A673 (cell line): ENCODE measurements around the gene ZFPM1. TPM values are rescaled to one million over a fixed set of nuclear protein-coding genes. Genes with fewer than 3 reads are reported as not detected.

Experiments
- BruUV-seq: library from RNA; stranded (reverse); fragments of 400-500 nt; replicated peaks from 2 replicates; lab custom pipeline; 2021; lab: Mats Ljungman, UMichigan
- CTCF ChIA-PET: fragments of 300-600 bp; sonication (Branson Sonifier 250); formaldehyde crosslinking; loops from one replicate; lab custom pipeline; 2022; ENCODE audit warnings: antibody characterized with exemption; lab: Charles Lee
- POLR2A ChIA-PET: fragments of 300-600 bp; sonication (Branson Sonifier 250); formaldehyde crosslinking; loops from one replicate; lab custom pipeline; 2022; ENCODE audit warnings: antibody characterized with exemption; ENCODE audit not compliant: low non-redundant PET; lab: Charles Lee
- DNase-seq: peaks from one replicate; pipeline ENCODE4 v3.0.0-alpha.2; 2015; ENCODE audit warnings: low spot score
- H3K27ac ChIP-seq: fragments of 200-600 bp; sonication (generic); 2 replicates; pipeline ENCODE4 v1.5.1; 2016; ENCODE audit warnings: mixed run types, low read depth, mild to moderate bottlenecking, mixed read lengths, antibody characterized with exemption, low read length; ENCODE audit not compliant: poor library complexity, severe bottlenecking
- H3K27me3 ChIP-seq: fragments of 200-600 bp; sonication (generic); replicated peaks from 2 replicates; pipeline ENCODE4 v1.6.1; 2017; ENCODE audit warnings: mixed run types, low read depth, mild to moderate bottlenecking, mixed read lengths, antibody characterized with exemption, low read length; ENCODE audit not compliant: insufficient read depth, poor library complexity
- H3K36me3 ChIP-seq: fragments of 200-600 bp; sonication (generic); 2 replicates; pipeline ENCODE4 v1.6.1; 2016; ENCODE audit warnings: mixed run types, mild to moderate bottlenecking, mixed read lengths, antibody characterized with exemption, low read length; ENCODE audit not compliant: insufficient read depth, poor library complexity, severe bottlenecking
- H3K4me1 ChIP-seq: fragments of 200-600 bp; sonication (generic); 2 replicates; pipeline ENCODE4 v1.6.1; 2017; ENCODE audit warnings: mixed run types, mild to moderate bottlenecking, mixed read lengths, antibody characterized with exemption, low read length; ENCODE audit not compliant: insufficient read depth, poor library complexity, severe bottlenecking
- H3K4me3 ChIP-seq: fragments of 200-600 bp; sonication (generic); 2 replicates; pipeline ENCODE4 v1.5.1; 2016; ENCODE audit warnings: low read depth, mixed run types, mild to moderate bottlenecking, mixed read lengths, low read length; ENCODE audit not compliant: poor library complexity, severe bottlenecking
- H3K9me3 ChIP-seq: fragments of 200-600 bp; sonication (generic); 2 replicates; pipeline ENCODE4 v1.6.1; 2016; ENCODE audit warnings: mixed run types, low read depth, mild to moderate bottlenecking, mixed read lengths, antibody characterized with exemption, low read length; ENCODE audit not compliant: poor library complexity, severe bottlenecking
- EZH2 ChIP-seq: fragments of 200-600 bp; sonication (generic); IDR thresholded peaks from 2 replicates; pipeline ENCODE4 v1.6.1; 2017; ENCODE audit warnings: borderline replicate concordance, low read depth, mild to moderate bottlenecking, mixed read lengths, antibody characterized with exemption, low read length; ENCODE audit not compliant: poor library complexity, severe bottlenecking
- intact Hi-C: fragments of 100-400 bp; cut with micrococcal nuclease; formaldehyde crosslinking; loops from one replicate; pipeline ENCODE4 v1.10.0; 2022; ENCODE audit not compliant: unreplicated experiment
- total RNA-seq: library from RNA; stranded (reverse); gene quantifications from 2 replicates; pipeline ENCODE4 v1.2.3, GENCODE V29; 2021
- TF ChIP-seq, protein P1 (sequence below): fragments of 300-800, 200-600 bp; sonication (generic); conservative IDR thresholded peaks from 2 replicates; pipeline ENCODE4 v1.5.1; 2017; ENCODE audit warnings: low read depth, mild to moderate bottlenecking, antibody characterized with exemption, low read length, moderate library complexity, mixed read lengths

Gene ZFPM1
- total RNA-seq, 1 experiment from 2014 or later = 5.6 TPM

DNA sequence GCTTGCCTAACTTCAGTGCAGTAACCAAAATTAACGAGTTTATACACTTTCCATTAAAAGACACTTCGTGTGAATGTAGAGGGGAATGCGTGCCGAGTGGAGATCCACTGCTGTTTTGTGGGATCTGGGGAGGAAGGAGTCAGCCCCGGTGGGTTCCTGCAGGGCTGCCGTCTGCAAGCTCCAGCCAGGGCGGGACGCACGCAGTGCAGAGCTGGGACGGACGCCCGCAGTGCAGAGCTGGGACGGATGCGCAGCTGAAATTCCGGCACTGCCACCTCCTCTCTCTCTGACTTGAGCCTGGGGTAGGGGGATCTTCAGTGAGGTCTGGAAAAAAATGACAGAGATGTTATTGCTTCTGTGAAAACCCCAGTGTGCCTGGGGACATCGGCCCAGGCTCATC lies 100.7 kb downstream of the ZFPM1 start:
- Histone ChIP-seq H3K27ac (no peak overlapping the region), H3K4me3 (no peak overlapping the region), H3K36me3 (no peaks in the 10 kb centered on the region), H3K9me3 (no peaks in the 10 kb centered on the region), H3K4me1 (no peaks in the 10 kb centered on the region), H3K27me3 (peaks cover 49% of the 10 kb centered on the region)
- intact Hi-C loops = no loop called here
- POLR2A ChIA-PET = no interaction called here
- no peak for DNase-seq
- CTCF ChIA-PET = interaction anchor here (0.6 kb wide), 1 partner anchor 436 kb away, joined by 3 read pairs; no protein-coding TSS in a partner anchor
- TF ChIP-seq, protein P1, sequence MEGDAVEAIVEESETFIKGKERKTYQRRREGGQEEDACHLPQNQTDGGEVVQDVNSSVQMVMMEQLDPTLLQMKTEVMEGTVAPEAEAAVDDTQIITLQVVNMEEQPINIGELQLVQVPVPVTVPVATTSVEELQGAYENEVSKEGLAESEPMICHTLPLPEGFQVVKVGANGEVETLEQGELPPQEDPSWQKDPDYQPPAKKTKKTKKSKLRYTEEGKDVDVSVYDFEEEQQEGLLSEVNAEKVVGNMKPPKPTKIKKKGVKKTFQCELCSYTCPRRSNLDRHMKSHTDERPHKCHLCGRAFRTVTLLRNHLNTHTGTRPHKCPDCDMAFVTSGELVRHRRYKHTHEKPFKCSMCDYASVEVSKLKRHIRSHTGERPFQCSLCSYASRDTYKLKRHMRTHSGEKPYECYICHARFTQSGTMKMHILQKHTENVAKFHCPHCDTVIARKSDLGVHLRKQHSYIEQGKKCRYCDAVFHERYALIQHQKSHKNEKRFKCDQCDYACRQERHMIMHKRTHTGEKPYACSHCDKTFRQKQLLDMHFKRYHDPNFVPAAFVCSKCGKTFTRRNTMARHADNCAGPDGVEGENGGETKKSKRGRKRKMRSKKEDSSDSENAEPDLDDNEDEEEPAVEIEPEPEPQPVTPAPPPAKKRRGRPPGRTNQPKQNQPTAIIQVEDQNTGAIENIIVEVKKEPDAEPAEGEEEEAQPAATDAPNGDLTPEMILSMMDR = no peak
- TF ChIP-seq EZH2 = no peak
- BruUV-seq = no TSS peak

DNA sequence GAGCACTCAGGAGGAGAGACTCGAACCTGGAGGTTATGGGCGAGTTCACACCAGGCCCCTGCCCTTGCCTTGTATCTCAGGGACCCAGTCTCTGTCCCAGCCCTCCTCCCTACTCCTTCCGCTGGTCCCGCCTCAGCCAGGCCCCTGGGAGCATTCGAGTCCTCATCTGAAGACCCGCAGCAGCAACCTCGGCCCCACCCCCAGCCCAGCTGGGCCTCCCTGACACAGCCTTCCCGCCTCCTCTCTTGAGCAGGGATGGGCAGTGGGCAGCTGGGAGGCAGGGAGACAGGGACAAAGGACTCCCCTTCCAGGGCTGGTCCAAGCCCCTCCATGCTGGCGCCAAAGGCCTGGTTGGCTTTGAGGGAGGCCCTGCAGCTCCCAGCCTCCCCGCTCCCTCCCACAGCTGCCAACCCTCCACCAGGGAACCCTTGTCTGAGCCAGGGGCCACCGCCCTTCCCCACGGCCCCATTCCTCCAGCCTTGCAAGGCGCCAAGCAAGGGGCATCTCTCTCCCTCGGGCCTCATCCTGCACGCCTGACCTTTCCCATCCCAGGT lies 101.7 kb downstream of the ZFPM1 start:
- CTCF ChIA-PET = no interaction called here
- TF ChIP-seq, protein P1 = no peak
- TF ChIP-seq EZH2 = no peak
- Histone ChIP-seq H3K27ac (no peak overlapping the region), H3K27me3 (peaks cover 53% of the 10 kb centered on the region), H3K36me3 (no peaks in the 10 kb centered on the region), H3K4me3 (no peak overlapping the region), H3K9me3 (no peaks in the 10 kb centered on the region), H3K4me1 (no peaks in the 10 kb centered on the region)
- POLR2A ChIA-PET = no interaction called here
- DNase-seq = no peak
- BruUV-seq = no TSS peak
- intact Hi-C loops = no loop called here

DNA sequence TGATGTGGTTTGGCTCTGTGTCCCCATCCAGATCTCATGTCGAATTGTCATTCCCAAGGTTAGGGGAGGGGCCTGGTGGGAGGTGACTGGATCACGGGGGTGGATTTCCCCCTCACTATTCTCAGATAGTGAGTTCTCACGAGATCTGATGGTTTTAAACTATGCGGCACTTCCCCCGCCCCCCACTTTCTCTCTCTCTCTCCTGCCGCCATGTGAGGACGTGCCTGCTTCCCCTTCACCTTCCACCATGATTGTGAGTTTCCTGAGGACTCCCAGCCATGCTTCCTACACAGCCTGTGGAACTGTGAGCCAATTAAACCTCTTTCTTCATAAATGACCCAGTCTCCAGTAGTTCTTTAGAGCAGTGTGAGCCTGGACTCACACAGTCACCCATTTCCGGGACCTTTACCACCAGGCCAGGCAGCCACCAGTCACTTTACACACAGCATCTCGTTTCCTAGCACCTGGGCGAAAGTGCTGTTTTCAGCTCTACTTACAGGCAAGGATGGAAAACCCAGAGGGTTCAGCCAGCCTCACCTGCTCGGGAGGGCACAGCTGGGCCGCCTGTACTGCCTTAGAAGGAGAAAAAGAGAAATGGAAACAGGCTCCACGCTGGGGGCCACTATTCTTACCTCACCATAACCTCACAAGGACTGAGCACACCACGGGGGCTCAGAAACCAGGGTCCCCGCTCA lies 103.4 kb downstream of the ZFPM1 start:
- Histone ChIP-seq H3K4me3 (no peak overlapping the region), H3K9me3 (no peaks in the 10 kb centered on the region), H3K36me3 (no peaks in the 10 kb centered on the region), H3K4me1 (no peaks in the 10 kb centered on the region), H3K27ac (no peak overlapping the region), H3K27me3 (peaks cover 53% of the 10 kb centered on the region)
- intact Hi-C loops = no loop called here
- TF ChIP-seq, protein P1 = no peak
- TF ChIP-seq EZH2 = no peak
- BruUV-seq = no TSS peak
- ChIA-PET CTCF (no interaction called here), POLR2A (no interaction called here)
- DNase-seq = no peak
